WERI-Rb-1 (cell line): ENCODE measurements around the gene MAST4.

Experiments
- DNase-seq: peaks from one replicate; pipeline ENCODE4 v3.0.0-alpha.2; 2020
- H3K27ac ChIP-seq: fragments of 250-450 bp; sonication (Bioruptor Pico); 2 replicates; pipeline ENCODE4 v1.5.1; 2020; ENCODE audit warnings: mild to moderate bottlenecking, moderate library complexity
- H3K27me3 ChIP-seq: fragments of 250-450 bp; sonication (Bioruptor Pico); 2 replicates; pipeline ENCODE4 v1.5.1; 2021; ENCODE audit warnings: mild to moderate bottlenecking, low read depth, moderate library complexity; ENCODE audit not compliant: insufficient read depth, severe bottlenecking
- H3K36me3 ChIP-seq: fragments of 250-450 bp; sonication (Bioruptor Pico); 2 replicates; pipeline ENCODE4 v1.5.1; 2020; ENCODE audit warnings: mild to moderate bottlenecking, moderate library complexity
- H3K4me3 ChIP-seq: 2 replicates; pipeline ENCODE4 v1.5.1; 2011; ENCODE audit warnings: low read depth, mild to moderate bottlenecking, control low read depth, low read length
- H3K9me3 ChIP-seq: fragments of 250-450 bp; sonication (Bioruptor Pico); 2 replicates; pipeline ENCODE4 v1.5.1; 2021; ENCODE audit warnings: mild to moderate bottlenecking, moderate library complexity; ENCODE audit not compliant: severe bottlenecking
- CTCF ChIP-seq: IDR thresholded peaks from 2 replicates; pipeline ENCODE4 v1.5.1; 2011; ENCODE audit warnings: low read depth, mild to moderate bottlenecking, control low read depth, inconsistent platforms, low read length

Gene MAST4

GRCh38 chr5:66616520-66617225 is 20.5 kb downstream of the MAST4 start:
- H3K9me3 ChIP-seq = no peaks in the 10 kb centered on the region
- no peak overlapping the region for H3K4me3 ChIP-seq
- no peaks in the 10 kb centered on the region for H3K27me3 ChIP-seq
- H3K27ac ChIP-seq = no peak overlapping the region
- DNase-seq = no peak
- H3K36me3 ChIP-seq = no peaks in the 10 kb centered on the region
- no peak for TF ChIP-seq CTCF

GRCh38 chr5:66617226-66617861 is 21.2 kb downstream of the MAST4 start:
- H3K4me3 ChIP-seq = no peak overlapping the region
- no peaks in the 10 kb centered on the region for H3K36me3 ChIP-seq
- no peak for DNase-seq
- H3K9me3 ChIP-seq = no peaks in the 10 kb centered on the region
- no peaks in the 10 kb centered on the region for H3K27me3 ChIP-seq
- H3K27ac ChIP-seq = no peak overlapping the region
- no peak for TF ChIP-seq CTCF

- TF ChIP-seq CTCF = no peak
- Histone ChIP-seq H3K4me3 (no peak overlapping the region), H3K36me3 (no peaks in the 10 kb centered on the region), H3K9me3 (no peaks in the 10 kb centered on the region), H3K27me3 (no peaks in the 10 kb centered on the region), H3K27ac (no peak overlapping the region)
- no peak for DNase-seq
These were observed 22.0 kb downstream of the MAST4 start for GRCh38 chr5:66617991-66618768.

- H3K27me3 ChIP-seq = no peaks in the 10 kb centered on the region
- no peak for TF ChIP-seq CTCF
- H3K9me3 ChIP-seq = no peaks in the 10 kb centered on the region
- H3K4me3 ChIP-seq = no peak overlapping the region
- no peak overlapping the region for H3K27ac ChIP-seq
- H3K36me3 ChIP-seq = no peaks in the 10 kb centered on the region
- DNase-seq = no peak
These were observed 24.5 kb downstream of the MAST4 start for GRCh38 chr5:66620711-66621110.

GRCh38 chr5:66621146-66621545 is 25.0 kb downstream of the MAST4 start:
- DNase-seq = no peak
- Histone ChIP-seq H3K4me3 (no peak overlapping the region), H3K27me3 (no peaks in the 10 kb centered on the region), H3K9me3 (no peaks in the 10 kb centered on the region), H3K27ac (no peak overlapping the region), H3K36me3 (no peaks in the 10 kb centered on the region)
- TF ChIP-seq CTCF = no peak
